HFFc6 (cell line): ENCODE data around the gene CD79A. TPM values are rescaled to one million over a fixed set of nuclear protein-coding genes. Genes with fewer than 3 reads are reported as not detected.
A peak's percentile ranks its signal among the peaks of the same experiment; 100 is the strongest.

Source experiments
- DNase-seq: peaks from one replicate; pipeline ENCODE4 v3.0.0-alpha.2; 2018
- H3K27ac Mint-ChIP-seq: 2 replicates; pipeline ENCODE4 v1.8.0; 2020; ENCODE audit warnings: mild to moderate bottlenecking, mixed read lengths
- H3K27me3 Mint-ChIP-seq: 2 replicates; pipeline ENCODE4 v1.8.0; 2021; ENCODE audit warnings: mild to moderate bottlenecking, moderate library complexity, mixed read lengths; ENCODE audit not compliant: insufficient read depth
- H3K36me3 Mint-ChIP-seq: 2 replicates; pipeline ENCODE4 v1.8.0; 2021; ENCODE audit warnings: low read depth, mixed read lengths
- H3K4me1 Mint-ChIP-seq: 2 replicates; pipeline ENCODE4 v1.8.0; 2020; ENCODE audit warnings: low read depth, mixed read lengths
- H3K4me3 Mint-ChIP-seq: 2 replicates; pipeline ENCODE4 v1.8.0; 2020; ENCODE audit warnings: mild to moderate bottlenecking, moderate library complexity, mixed read lengths
- H3K9me3 Mint-ChIP-seq: 2 replicates; pipeline ENCODE4 v1.8.0; 2020; ENCODE audit warnings: mild to moderate bottlenecking, mixed read lengths
- CTCF ChIP-seq: fragments of 200-600 bp; sonication (generic); IDR thresholded peaks from 2 replicates; pipeline ENCODE4 v1.5.0; 2021; ENCODE audit warnings: antibody characterized with exemption, mild to moderate bottlenecking
- total RNA-seq, 6 experiments: library from RNA; stranded (reverse); fragmentation: NEBNext Ultra II Directional; extraction: Animal tissue kit (Norgen Biotek cat#: 25700); gene quantifications; 2 replicates in 1 of 6; 3 replicates in 5 of 6; pipeline ENCODE4 v1.2.3, GENCODE V29; 2021

CD79A gene
- total RNA-seq, 6 experiments from 2014 or later = 0.23 to 0.62 (median 0.35) TPM; not detected in 2

GRCh38 chr19:41850381-41850780, 26.7 kb upstream of the CD79A start:
- H3K9me3 Mint-ChIP-seq = no peaks in the 10 kb centered on the region
- no peak overlapping the region for H3K4me3 Mint-ChIP-seq
- no peak for DNase-seq
- no peaks in the 10 kb centered on the region for H3K4me1 Mint-ChIP-seq
- TF ChIP-seq CTCF = no peak
- no peak overlapping the region for H3K27ac Mint-ChIP-seq
- no peaks in the 10 kb centered on the region for H3K36me3 Mint-ChIP-seq
- H3K27me3 Mint-ChIP-seq = peaks cover 51% of the 10 kb centered on the region

DNA sequence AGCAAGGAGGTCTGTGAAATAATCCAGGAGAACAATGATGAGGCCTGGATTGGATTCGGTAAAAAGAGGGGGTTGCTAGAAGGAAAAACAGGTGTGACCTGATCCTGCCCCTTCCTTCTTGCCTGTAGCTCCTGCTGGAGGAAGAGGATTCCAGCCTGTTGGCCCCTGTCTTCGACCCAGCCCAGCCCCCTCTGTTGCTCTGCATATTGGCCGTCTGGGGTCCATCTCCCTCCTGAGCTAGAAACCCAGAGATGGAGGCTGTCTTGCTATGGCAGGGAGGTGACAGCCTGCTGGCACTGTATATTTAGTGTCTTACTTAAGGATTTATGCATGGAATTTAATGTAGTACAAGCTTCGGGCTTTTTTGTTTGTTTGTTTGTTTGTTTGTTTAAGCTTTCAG, 25.6 kb upstream of the CD79A start:
- no peak for TF ChIP-seq CTCF
- Mint-ChIP-seq H3K9me3 (no peaks in the 10 kb centered on the region), H3K4me3 (no peak overlapping the region), H3K36me3 (no peaks in the 10 kb centered on the region), H3K27ac (no peak overlapping the region), H3K27me3 (peaks cover 51% of the 10 kb centered on the region), H3K4me1 (no peaks in the 10 kb centered on the region)
- no peak for DNase-seq

DNA sequence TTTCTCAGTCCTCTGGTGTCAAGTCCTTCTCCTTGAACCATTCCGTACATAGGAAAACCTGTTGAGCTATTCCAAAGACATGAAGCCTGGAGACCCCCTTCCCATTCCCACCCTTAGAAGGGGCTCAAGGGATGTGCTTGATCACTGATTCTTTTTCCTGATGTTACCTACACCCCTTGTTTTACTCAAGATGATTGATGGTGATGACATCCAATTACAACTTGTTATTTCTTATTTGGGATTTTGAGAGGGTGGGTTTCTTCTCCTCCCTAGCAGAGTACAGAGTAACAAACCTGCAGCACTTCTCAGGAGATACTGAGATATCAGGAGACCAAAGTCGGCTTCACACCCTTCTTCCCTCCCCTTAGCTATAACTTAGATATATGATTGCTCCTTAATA, 23.7 kb upstream of the CD79A start:
- Mint-ChIP-seq H3K36me3 (no peaks in the 10 kb centered on the region), H3K9me3 (no peaks in the 10 kb centered on the region), H3K27me3 (peaks cover 53% of the 10 kb centered on the region), H3K4me1 (no peaks in the 10 kb centered on the region), H3K4me3 (no peak overlapping the region), H3K27ac (no peak overlapping the region)
- DNase-seq = no peak
- TF ChIP-seq CTCF = no peak

DNA sequence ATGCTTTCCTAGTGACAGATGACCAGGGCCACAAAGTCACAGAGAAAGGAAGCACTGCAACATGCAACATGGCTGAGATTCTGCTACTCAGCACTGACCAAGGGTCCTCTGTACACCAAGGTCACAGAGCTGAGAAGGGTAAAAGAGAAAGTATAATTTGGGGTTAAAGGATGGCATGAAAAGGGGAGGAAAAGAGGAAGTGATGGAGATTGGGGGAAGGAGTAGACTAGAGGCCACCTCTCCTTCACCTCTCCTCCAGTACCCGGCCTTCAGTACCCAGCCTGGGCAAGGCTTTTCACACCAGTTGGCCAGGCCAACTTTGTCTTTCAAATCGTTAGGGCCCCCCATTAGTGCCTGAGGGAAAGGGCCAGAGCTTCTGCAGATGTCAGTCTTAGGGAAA, 23.3 kb upstream of the CD79A start:
- Mint-ChIP-seq H3K4me1 (no peaks in the 10 kb centered on the region), H3K27me3 (peaks cover 49% of the 10 kb centered on the region)
- no peak for TF ChIP-seq CTCF

DNA sequence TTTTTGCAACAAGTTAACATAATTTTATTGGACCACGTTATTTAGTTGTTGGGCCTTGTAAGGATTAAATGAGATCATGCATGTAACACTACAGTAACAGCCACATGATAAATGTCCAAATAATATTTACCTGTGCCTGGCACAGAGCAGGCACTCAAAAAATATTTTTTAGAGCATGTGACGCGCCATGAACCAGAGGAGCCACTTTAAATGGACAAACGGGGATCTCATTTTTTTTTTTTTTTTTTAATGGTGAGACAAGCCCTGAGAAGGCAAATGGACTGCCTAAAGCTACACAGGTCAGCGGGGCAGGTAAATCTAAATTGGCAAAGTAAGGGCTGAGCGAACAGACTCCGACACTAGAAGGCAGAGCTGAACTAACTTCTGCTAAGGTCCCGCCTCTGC, 17.9 kb upstream of the CD79A start:
- Mint-ChIP-seq H3K27ac (peak overlapping the region; percentile 36; the same call in 1 of the 2 replicates), H3K9me3 (no peaks in the 10 kb centered on the region), H3K36me3 (peaks cover 34% of the 10 kb centered on the region), H3K27me3 (peaks cover 19% of the 10 kb centered on the region), H3K4me3 (peak overlapping the region; percentile 92), H3K4me1 (peaks cover 40% of the 10 kb centered on the region)
- DNase-seq = no peak
- no peak for TF ChIP-seq CTCF

More for the DNA sequence above, 23.3 kb upstream of the CD79A start:
- H3K36me3 Mint-ChIP-seq = no peaks in the 10 kb centered on the region
- no peak overlapping the region for H3K27ac Mint-ChIP-seq
- no peaks in the 10 kb centered on the region for H3K9me3 Mint-ChIP-seq
- no peak for DNase-seq
- no peak overlapping the region for H3K4me3 Mint-ChIP-seq
